ENCODE results near the gene SLC25A51.

- TF ChIP-seq CTCF (IDR thresholded peaks at IDR 0.05; ENCODE audit: poor library complexity, severe bottlenecking): no peak
- TF ChIP-seq POLR2AphosphoS5 (IDR thresholded peaks at IDR 0.05): no peak
- TF ChIP-seq, protein P1, sequence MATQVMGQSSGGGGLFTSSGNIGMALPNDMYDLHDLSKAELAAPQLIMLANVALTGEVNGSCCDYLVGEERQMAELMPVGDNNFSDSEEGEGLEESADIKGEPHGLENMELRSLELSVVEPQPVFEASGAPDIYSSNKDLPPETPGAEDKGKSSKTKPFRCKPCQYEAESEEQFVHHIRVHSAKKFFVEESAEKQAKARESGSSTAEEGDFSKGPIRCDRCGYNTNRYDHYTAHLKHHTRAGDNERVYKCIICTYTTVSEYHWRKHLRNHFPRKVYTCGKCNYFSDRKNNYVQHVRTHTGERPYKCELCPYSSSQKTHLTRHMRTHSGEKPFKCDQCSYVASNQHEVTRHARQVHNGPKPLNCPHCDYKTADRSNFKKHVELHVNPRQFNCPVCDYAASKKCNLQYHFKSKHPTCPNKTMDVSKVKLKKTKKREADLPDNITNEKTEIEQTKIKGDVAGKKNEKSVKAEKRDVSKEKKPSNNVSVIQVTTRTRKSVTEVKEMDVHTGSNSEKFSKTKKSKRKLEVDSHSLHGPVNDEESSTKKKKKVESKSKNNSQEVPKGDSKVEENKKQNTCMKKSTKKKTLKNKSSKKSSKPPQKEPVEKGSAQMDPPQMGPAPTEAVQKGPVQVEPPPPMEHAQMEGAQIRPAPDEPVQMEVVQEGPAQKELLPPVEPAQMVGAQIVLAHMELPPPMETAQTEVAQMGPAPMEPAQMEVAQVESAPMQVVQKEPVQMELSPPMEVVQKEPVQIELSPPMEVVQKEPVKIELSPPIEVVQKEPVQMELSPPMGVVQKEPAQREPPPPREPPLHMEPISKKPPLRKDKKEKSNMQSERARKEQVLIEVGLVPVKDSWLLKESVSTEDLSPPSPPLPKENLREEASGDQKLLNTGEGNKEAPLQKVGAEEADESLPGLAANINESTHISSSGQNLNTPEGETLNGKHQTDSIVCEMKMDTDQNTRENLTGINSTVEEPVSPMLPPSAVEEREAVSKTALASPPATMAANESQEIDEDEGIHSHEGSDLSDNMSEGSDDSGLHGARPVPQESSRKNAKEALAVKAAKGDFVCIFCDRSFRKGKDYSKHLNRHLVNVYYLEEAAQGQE (IDR thresholded peaks at IDR 0.05; ENCODE audit: borderline replicate concordance): no peak
- TF ChIP-seq EZH2 (IDR thresholded peaks at IDR 0.05; ENCODE audit: borderline replicate concordance, insufficient read depth, low read length, poor library complexity, severe bottlenecking): no peak
These were observed 22.8 kb upstream of the SLC25A51 start for GRCh38 chr9:37926737-37927118.
